Activated naive CD4-positive, alpha-beta T cell treated with anti-CD3 and anti-CD28 coated beads, Interleukin-2, amount 50 U/mL, for 72 hours (primary cell): Measurements from ENCODE around the gene TSPAN16. TPM values are rescaled to one million over a fixed set of nuclear protein-coding genes. Genes with fewer than 3 reads are reported as not detected.
A peak's percentile ranks its signal among the peaks of the same experiment; 100 is the strongest.
"Not testable (repeated sequence)": the region's sequence is repeated elsewhere in the genome, so short reads cannot be mapped to it uniquely, and the experiment has no call there.

Source experiments
- ATAC-seq, 2 donors: fragments of 150-1000 bp; cut with Tn5 transposase; 2 replicates each; pipeline ENCODE4 v1.10.0; 2021; ENCODE audit warnings: mild to moderate bottlenecking in 2 of 2, moderate library complexity in 2 of 2
- DNase-seq, 2 donors: peaks; one replicate each; pipeline ENCODE4 v3.0.0; 2021 to 2022; ENCODE audit warnings: low spot score in 2 of 2
- H3K27ac Mint-ChIP-seq, 2 donors: one replicate each; pipeline ENCODE4 v1.8.0; 2022; ENCODE audit warnings: mild to moderate bottlenecking in 2 of 2, mixed read lengths in 2 of 2
- H3K36me3 Mint-ChIP-seq, 2 donors: one replicate each; pipeline ENCODE4 v1.8.0; 2022; ENCODE audit warnings: mixed read lengths in 2 of 2
- H3K9me3 Mint-ChIP-seq, 2 donors: one replicate each; pipeline ENCODE4 v1.8.0; 2022; ENCODE audit warnings: mixed read lengths in 2 of 2
- total RNA-seq, 2 donors: library from RNA; stranded (reverse); gene quantifications; one replicate each; pipeline ENCODE4 v1.2.3, GENCODE V29; 2022

Gene TSPAN16
- total RNA-seq, 2 donors from 2014 or later, result not detected

- H3K9me3 Mint-ChIP-seq, ATAC-seq, DNase-seq, H3K36me3 Mint-ChIP-seq, H3K27ac Mint-ChIP-seq: not testable (repeated sequence)
Observed at GRCh38 chr19:11354102-11354501, 58.1 kb downstream of the TSPAN16 start.

GRCh38 chr19:11355160-11356073 is 59.5 kb downstream of the TSPAN16 start, which contains the start of gene PLPPR2:
TSS of gene PLPPR2 (plus strand) at chr19:11355432. CDS start at chr19:11357674, 2,242 bp downstream.
- Mint-ChIP-seq H3K36me3 (no peaks in the 10 kb centered on the region), H3K27ac (no peak within 1 kb of the TSS), H3K9me3 (no peaks in the 10 kb centered on the region)
- DNase-seq (peak; percentile 73 to 90), ATAC-seq (peak; percentile 76 to 96)

GRCh38 chr19:11356074-11356397 is 60.1 kb downstream of the TSPAN16 start:
- Mint-ChIP-seq H3K27ac (no peak overlapping the region), H3K36me3 (no peaks in the 10 kb centered on the region), H3K9me3 (no peaks in the 10 kb centered on the region)
- ATAC-seq, result no peak
- no peak for DNase-seq

GRCh38 chr19:11356676-11357550 is 61.0 kb downstream of the TSPAN16 start:
- Mint-ChIP-seq H3K9me3 (no peaks in the 10 kb centered on the region), H3K36me3 (no peaks in the 10 kb centered on the region), H3K27ac (no peak overlapping the region)
- ATAC-seq, result no peak
- no peak for DNase-seq

GRCh38 chr19:11359421-11359820 is 63.5 kb downstream of the TSPAN16 start:
- Mint-ChIP-seq H3K36me3 (no peaks in the 10 kb centered on the region), H3K27ac (no peak overlapping the region), H3K9me3 (no peaks in the 10 kb centered on the region)
- ATAC-seq, result no peak
- DNase-seq, result no peak

- Mint-ChIP-seq H3K36me3 (no peaks in the 10 kb centered on the region), H3K9me3 (no peaks in the 10 kb centered on the region), H3K27ac (no peak overlapping the region)
- DNase-seq, result no peak
- ATAC-seq, result no peak
Observed at GRCh38 chr19:11361037-11361770, 65.2 kb downstream of the TSPAN16 start.

- Mint-ChIP-seq H3K27ac (no peak overlapping the region), H3K36me3 (no peaks in the 10 kb centered on the region), H3K9me3 (no peaks in the 10 kb centered on the region)
- DNase-seq (no peak), ATAC-seq (no peak)
Observed at GRCh38 chr19:11361771-11362731, 66.1 kb downstream of the TSPAN16 start.

GRCh38 chr19:11363881-11364280 is 67.9 kb downstream of the TSPAN16 start:
- Mint-ChIP-seq H3K36me3 (no peaks in the 10 kb centered on the region), H3K27ac (no peak overlapping the region), H3K9me3 (no peaks in the 10 kb centered on the region)
- DNase-seq (no peak), ATAC-seq (no peak)

DNA sequence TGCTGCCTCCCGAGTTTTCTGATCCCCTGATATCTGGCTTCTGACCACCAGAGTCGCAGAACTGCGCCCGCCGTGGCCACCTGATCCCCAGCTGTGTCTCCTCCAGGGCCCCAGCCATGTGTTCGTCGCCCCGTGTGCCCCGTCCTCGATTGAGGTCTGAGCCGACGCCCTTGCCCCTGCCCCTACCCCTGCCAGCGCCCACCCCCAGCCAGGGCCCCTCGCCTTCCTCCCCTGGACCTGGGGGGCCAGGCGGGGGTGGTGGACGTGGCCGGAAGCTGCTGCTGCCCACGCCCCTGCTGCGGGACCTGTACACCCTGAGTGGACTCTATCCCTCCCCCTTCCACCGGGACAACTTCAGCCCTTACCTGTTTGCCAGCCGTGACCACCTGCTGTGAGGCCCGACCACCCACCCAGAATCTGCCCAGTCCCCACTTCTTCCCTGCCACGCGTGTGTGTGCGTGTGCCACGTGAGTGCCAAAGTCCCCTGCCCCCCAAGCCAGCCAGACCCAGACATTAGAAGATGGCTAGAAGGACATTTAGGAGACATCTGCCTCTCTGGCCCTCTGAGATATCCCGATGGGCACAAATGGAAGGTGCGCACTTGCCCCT is 68.4 kb downstream of the TSPAN16 start:
- Mint-ChIP-seq H3K27ac (no peak overlapping the region), H3K9me3 (no peaks in the 10 kb centered on the region), H3K36me3 (peaks cover 0 to 4% of the 10 kb centered on the region in 2 donors)
- ATAC-seq (no peak), DNase-seq (no peak)

- Mint-ChIP-seq H3K9me3 (no peaks in the 10 kb centered on the region), H3K27ac (no peak overlapping the region), H3K36me3 (peaks cover 0 to 7% of the 10 kb centered on the region in 2 donors)
- ATAC-seq, result no peak
- DNase-seq, result no peak
Observed at GRCh38 chr19:11364935-11365334, 69.0 kb downstream of the TSPAN16 start.

Other genes with a start within 250 kb of the TSPAN16 start
- 10 to 100 TPM; 53.0 to 66.6 TPM for gene LDLR, start 206.7 kb upstream of the TSPAN16 start, total RNA-seq
- 10 to 100 TPM; 48.7 to 86.4 TPM for gene SPC24, start 140.4 kb upstream of the TSPAN16 start, total RNA-seq
- 1 to 10 TPM; 1.6 to 5.5 TPM for gene KANK2, start 98.6 kb upstream of the TSPAN16 start, total RNA-seq
- not detected for gene ANGPTL8, start 56.5 kb upstream of the TSPAN16 start, total RNA-seq
- gene DOCK6, start 33.6 kb upstream of the TSPAN16 start, total RNA-seq, result 10 to 100 TPM in 1 of 2 donors, 1 to 10 TPM in 1; 2.0 to 17.4 TPM
- gene RAB3D, start 43.5 kb downstream of the TSPAN16 start, total RNA-seq, result 10 to 100 TPM in 1 of 2 donors, 1 to 10 TPM in 1; 3.9 to 19.3 TPM
- gene TMEM205, start 50.1 kb downstream of the TSPAN16 start, total RNA-seq, result 10 to 100 TPM; 29.9 to 36.4 TPM
- 10 to 100 TPM; 16.6 to 28.8 TPM for gene CCDC159, start 50.4 kb downstream of the TSPAN16 start, total RNA-seq
- gene PLPPR2, start 59.3 kb downstream of the TSPAN16 start, total RNA-seq, result 1 to 10 TPM; 4.4 to 7.9 TPM
- 1 to 10 TPM; 1.9 to 2.2 TPM for gene SWSAP1, start 78.5 kb downstream of the TSPAN16 start, total RNA-seq
- 10 to 100 TPM in 1 of 2 donors, 1 to 10 TPM in 1; 7.9 to 14.1 TPM for gene EPOR, start 88.2 kb downstream of the TSPAN16 start, total RNA-seq
- gene RGL3, start 123.2 kb downstream of the TSPAN16 start, total RNA-seq, result not detected
- under 1 TPM; 0.30 to 0.95 TPM for gene ODAD3, start 139.0 kb downstream of the TSPAN16 start, total RNA-seq
- 100 to 1,000 TPM; 272 to 285 TPM for gene PRKCSH, start 139.5 kb downstream of the TSPAN16 start, total RNA-seq
- not detected for gene ELAVL3, start 184.9 kb downstream of the TSPAN16 start, total RNA-seq
- 10 to 100 TPM; 10.3 to 20.3 TPM for gene ZNF653, start 209.7 kb downstream of the TSPAN16 start, total RNA-seq
- gene ECSIT, start 233.0 kb downstream of the TSPAN16 start, total RNA-seq, result 10 to 100 TPM; 43.0 to 73.3 TPM
- gene CNN1, start 242.7 kb downstream of the TSPAN16 start, total RNA-seq, result not detected